Testis (tissue), 3 donors: ENCODE measurements around the gene ZBTB7B. TPM values are rescaled to one million over a fixed set of nuclear protein-coding genes. Genes with fewer than 3 reads are reported as not detected.

Experiments used
- DNase-seq: peaks from one replicate; pipeline ENCODE4 v3.0.0-alpha.2; 2019
- H3K27ac ChIP-seq, 2 donors: fragments of 200-600 bp; sonication (generic); one replicate each; pipeline ENCODE4 v1.5.1; 2019
- H3K27me3 ChIP-seq: fragments of 200-600 bp; sonication (generic); one replicate; pipeline ENCODE4 v1.5.1; 2019
- H3K36me3 ChIP-seq: fragments of 200-600 bp; sonication (generic); one replicate; pipeline ENCODE4 v1.5.1; 2017; ENCODE audit warnings: low read depth; ENCODE audit errors: missing control alignments
- H3K4me1 ChIP-seq: fragments of 200-600 bp; sonication (generic); one replicate; pipeline ENCODE4 v1.5.1; 2019
- H3K4me3 ChIP-seq, 2 donors: fragments of 200-600 bp; sonication (generic); one replicate each; pipeline ENCODE4 v1.5.1; 2017 to 2019
- H3K9me3 ChIP-seq: fragments of 200-600 bp; sonication (generic); one replicate; pipeline ENCODE4 v1.5.1; 2017
- POLR2A ChIP-seq: fragments of 450-650 bp; IDR thresholded peaks from one replicate; pipeline ENCODE4 v1.6.1; 2017; ENCODE audit warnings: antibody characterized with exemption, mild to moderate bottlenecking, moderate library complexity
- WGBS, 2 donors: methylation state at CpG; one replicate each; pipeline ENCODE4 v1.1.5; 2018; 5-methylcytosine and 5-hydroxymethylcytosine counted together
- intact Hi-C: fragments of 100-400 bp; cut with DNase I; formaldehyde crosslinking; loops from one replicate; pipeline ENCODE4 v1.15.1; 2023; ENCODE audit warnings: low total_unique reads
- polyA plus RNA-seq: library from polyadenylated mRNA; stranded (reverse); fragments of 350-450 nt; fragmentation: Illumina TruSeq; extraction: RNeasy Lipid Tissue Mini Kit (QIAGEN cat#74804); gene quantifications from one replicate; pipeline ENCODE4 v1.2.3, GENCODE V29; 2014; ENCODE audit warnings: low read depth, low replicate concordance; ENCODE audit not compliant: insufficient read depth
- total RNA-seq, 2 donors: library from RNA; depleted of rRNA; stranded (reverse); fragments of >200 nt; gene quantifications; one replicate each; pipeline ENCODE4 v1.2.3, GENCODE V29; 2016
- TF ChIP-seq, protein P1 (sequence below), 3 experiments: fragments of 450-650 bp in 2 of 3; fragments of 200-600 bp in 1 of 3; sonication (generic) in 1 of 3; IDR thresholded peaks; one replicate each; pipeline ENCODE4 v1.5.1; 2016 to 2019; ENCODE audit warnings: antibody characterized with exemption in 3 of 3, mild to moderate bottlenecking in 2 of 3, moderate library complexity in 1 of 3

The ZBTB7B gene
- total and polyA plus RNA-seq, 3 donors from 2014 or later, result 18.6 to 22.4 (median 21.1) TPM

DNA sequence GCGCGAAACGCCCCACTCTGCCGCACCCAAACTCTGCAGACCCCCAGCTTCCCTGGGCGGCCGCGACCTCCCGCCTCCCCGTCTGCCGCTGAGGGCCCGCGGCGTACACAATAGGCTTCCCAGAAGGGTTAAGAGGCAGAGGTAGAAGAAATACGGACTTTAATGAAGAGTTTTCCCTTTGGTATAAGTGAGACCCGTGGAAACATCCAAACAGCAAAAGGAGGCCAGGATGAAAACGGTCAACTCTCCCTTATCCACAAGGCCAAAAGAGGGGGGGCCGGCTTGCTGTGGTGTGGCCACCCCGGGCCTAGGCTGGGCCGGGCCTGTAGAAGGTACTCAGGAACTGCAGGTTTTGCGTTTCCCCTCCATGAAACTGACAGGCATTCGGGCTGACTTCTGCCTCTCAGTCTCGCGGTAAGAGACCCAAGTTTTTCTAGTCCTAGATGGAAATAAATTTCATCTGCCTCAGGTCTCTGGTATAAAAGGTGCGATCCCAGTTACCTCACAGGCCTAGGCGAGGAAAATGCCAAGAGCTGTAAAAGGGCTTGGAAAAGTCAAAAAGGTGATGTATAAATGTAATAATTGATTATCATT lies 40.3 kb upstream of the ZBTB7B start:
- peak; percentile 54 for DNase-seq
- intact Hi-C loops, result no loop called here
- H3K4me3 ChIP-seq, result peak overlapping the region; percentile 72 to 93
- WGBS, 2 donors, result 1 to 3% methylated on average over 20 to 25 of the region's 25 CpGs
- no peaks in the 10 kb centered on the region for H3K36me3 ChIP-seq
- H3K27ac ChIP-seq, result peak overlapping the region; percentile 94 to 99
- no peak for TF ChIP-seq POLR2A
- TF ChIP-seq, protein P1, sequence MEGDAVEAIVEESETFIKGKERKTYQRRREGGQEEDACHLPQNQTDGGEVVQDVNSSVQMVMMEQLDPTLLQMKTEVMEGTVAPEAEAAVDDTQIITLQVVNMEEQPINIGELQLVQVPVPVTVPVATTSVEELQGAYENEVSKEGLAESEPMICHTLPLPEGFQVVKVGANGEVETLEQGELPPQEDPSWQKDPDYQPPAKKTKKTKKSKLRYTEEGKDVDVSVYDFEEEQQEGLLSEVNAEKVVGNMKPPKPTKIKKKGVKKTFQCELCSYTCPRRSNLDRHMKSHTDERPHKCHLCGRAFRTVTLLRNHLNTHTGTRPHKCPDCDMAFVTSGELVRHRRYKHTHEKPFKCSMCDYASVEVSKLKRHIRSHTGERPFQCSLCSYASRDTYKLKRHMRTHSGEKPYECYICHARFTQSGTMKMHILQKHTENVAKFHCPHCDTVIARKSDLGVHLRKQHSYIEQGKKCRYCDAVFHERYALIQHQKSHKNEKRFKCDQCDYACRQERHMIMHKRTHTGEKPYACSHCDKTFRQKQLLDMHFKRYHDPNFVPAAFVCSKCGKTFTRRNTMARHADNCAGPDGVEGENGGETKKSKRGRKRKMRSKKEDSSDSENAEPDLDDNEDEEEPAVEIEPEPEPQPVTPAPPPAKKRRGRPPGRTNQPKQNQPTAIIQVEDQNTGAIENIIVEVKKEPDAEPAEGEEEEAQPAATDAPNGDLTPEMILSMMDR (IDR thresholded peaks at IDR 0.05), result no peak
- no peaks in the 10 kb centered on the region for H3K27me3 ChIP-seq
- no peaks in the 10 kb centered on the region for H3K9me3 ChIP-seq
- peaks cover 15% of the 10 kb centered on the region for H3K4me1 ChIP-seq

DNA sequence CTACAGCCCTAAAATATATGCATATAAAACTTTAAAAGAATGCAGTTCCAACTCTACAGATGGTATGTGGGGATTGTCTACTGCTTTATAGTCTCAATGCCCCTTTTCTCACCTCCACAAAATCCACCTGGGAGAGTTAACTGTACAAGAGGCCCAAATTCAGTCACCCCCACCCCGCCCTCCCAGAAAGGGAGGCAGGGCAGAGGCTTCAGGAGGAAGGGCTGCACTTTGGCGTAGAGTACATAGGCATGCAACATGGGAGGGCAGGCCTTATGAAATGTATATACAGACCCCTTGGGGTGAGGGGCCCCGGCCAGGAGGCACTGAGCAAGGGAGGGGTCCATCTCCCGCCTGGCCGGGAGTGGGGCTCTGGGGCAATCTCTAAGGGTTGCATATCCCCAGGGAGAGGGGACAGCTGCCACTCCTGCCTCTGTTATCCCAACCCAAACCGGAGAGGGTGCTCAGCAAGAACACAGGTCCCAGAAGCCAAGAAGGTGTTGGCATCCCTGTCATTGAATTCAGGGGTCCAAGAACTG lies 39.7 kb upstream of the ZBTB7B start:
- H3K27me3 ChIP-seq, result no peaks in the 10 kb centered on the region
- 44 to 58% methylated on average over 6 of the region's 6 CpGs for WGBS, 2 donors
- intact Hi-C loops, result no loop called here
- H3K4me3 ChIP-seq, result peak overlapping the region in 1 of 2 donors; percentile 93
- TF ChIP-seq POLR2A, result no peak
- TF ChIP-seq, protein P1 (IDR thresholded peaks at IDR 0.05), result no peak
- no peak for DNase-seq
- no peaks in the 10 kb centered on the region for H3K36me3 ChIP-seq
- peak overlapping the region in 1 of 2 donors; percentile 99 for H3K27ac ChIP-seq
- peaks cover 15% of the 10 kb centered on the region for H3K4me1 ChIP-seq
- no peaks in the 10 kb centered on the region for H3K9me3 ChIP-seq

DNA sequence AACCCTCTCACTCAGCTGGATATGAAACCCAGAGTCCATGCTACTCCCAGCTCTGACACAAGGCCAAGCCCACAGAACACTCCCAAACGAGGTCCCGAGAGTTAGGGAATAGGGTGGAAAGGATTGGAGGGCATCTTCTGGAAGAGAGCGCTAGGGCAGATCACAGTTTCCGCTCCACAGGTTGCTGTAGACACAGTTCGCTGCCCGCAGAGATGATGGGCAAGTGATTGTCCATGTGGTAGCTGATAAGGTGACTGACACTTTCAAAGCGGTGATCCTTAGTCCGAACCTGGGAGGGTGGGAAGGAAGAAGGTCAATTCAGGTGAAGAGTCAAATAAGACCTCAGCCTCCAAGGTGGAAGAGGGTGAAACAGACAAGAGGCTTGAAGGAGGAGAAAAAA lies 39.0 kb upstream of the ZBTB7B start:
- H3K9me3 ChIP-seq, result no peaks in the 10 kb centered on the region
- peaks cover 15% of the 10 kb centered on the region for H3K4me1 ChIP-seq
- no peak overlapping the region for H3K27ac ChIP-seq
- intact Hi-C loops, result no loop called here
- H3K4me3 ChIP-seq, result no peak overlapping the region
- no peak for DNase-seq
- WGBS, 2 donors, result 73 to 75% methylated on average over 8 of the region's 8 CpGs
- no peaks in the 10 kb centered on the region for H3K36me3 ChIP-seq
- TF ChIP-seq, protein P1 (IDR thresholded peaks at IDR 0.05), result no peak
- no peak for TF ChIP-seq POLR2A
- no peaks in the 10 kb centered on the region for H3K27me3 ChIP-seq

DNA sequence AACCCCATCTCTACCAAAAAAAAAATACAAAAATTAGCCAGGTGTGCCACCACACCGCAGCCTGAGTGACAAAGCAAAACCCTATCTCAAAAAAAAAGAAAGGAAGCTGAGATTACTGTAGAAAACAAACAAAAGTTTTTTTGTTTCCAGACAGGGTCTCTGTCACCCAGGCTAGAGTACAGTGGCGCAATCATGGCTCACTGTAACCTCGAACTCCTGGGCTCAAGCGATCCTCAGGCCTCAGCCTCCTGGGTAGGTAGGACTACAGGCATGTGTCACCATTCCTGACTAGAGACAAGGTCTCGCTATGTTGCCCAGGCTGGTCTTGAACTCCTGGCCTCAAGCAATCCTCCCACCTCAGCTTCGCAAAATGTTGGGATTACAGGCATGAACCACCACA lies 38.2 kb upstream of the ZBTB7B start:
- Histone ChIP-seq H3K4me1 (peaks cover 19% of the 10 kb centered on the region), H3K9me3 (no peaks in the 10 kb centered on the region), H3K4me3 (no peak overlapping the region), H3K27ac (no peak overlapping the region), H3K27me3 (no peaks in the 10 kb centered on the region), H3K36me3 (no peaks in the 10 kb centered on the region)
- TF ChIP-seq POLR2A, result no peak
- DNase-seq, result no peak
- intact Hi-C loops, result no loop called here
- 79 to 82% methylated on average over 6 of the region's 6 CpGs for WGBS, 2 donors

DNA sequence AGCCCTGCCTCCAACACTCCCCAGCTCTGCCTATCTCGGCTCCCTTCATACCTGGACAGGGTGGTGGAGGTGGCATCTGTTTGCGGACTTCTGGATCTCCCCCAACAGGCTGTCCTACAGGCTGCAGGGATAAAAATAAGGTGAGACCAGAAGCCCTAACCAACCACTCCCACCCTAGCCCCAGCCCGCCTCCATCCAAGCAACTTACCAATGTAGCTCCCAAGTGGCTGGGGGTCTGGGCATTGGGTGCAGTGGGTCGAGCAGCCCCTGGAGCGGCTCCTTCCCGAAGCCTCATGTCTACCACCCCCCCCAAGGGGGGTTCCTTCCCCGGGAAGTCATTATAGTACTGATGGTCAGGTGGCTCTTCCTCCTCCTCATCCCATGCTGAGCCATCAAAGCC lies 36.5 kb upstream of the ZBTB7B start:
- WGBS, 2 donors, result 83 to 84% methylated on average over 4 to 7 of the region's 7 CpGs
- no peaks in the 10 kb centered on the region for H3K36me3 ChIP-seq

More for the DNA sequence above, 36.5 kb upstream of the ZBTB7B start:
- no peak for DNase-seq
- Histone ChIP-seq H3K4me3 (no peak overlapping the region), H3K9me3 (no peaks in the 10 kb centered on the region), H3K27ac (no peak overlapping the region), H3K4me1 (peaks cover 26% of the 10 kb centered on the region), H3K27me3 (no peaks in the 10 kb centered on the region)
- no peak for TF ChIP-seq POLR2A
- intact Hi-C loops, result no loop called here
